HEK293 (cell line): ENCODE results near the gene PLCL2.

Source experiments
- CTCF ChIA-PET: fragments of 350-600 bp; formaldehyde crosslinking; extraction: SDS; loops from one replicate; lab custom pipeline; 2021; ENCODE audit warnings: antibody characterized with exemption; lab: Yijun Ruan, JAX
- POLR2A ChIA-PET: fragments of 300-600 bp; formaldehyde crosslinking; extraction: SDS; loops from one replicate; lab custom pipeline; 2020; ENCODE audit warnings: antibody characterized with exemption, inconsistent platforms; lab: Yijun Ruan, JAX
- H3K27ac ChIP-seq: fragments of 200-500 bp; sonication (Bioruptor generic); 2 replicates; pipeline ENCODE4 v1.5.1; 2014; ENCODE audit warnings: low read depth, low read length, control low read depth, inconsistent platforms; ENCODE audit errors: extremely low read depth
- H3K36me3 ChIP-seq, 2 experiments: fragments of 200-500 bp in 1 of 2; sonication (Bioruptor generic) in 1 of 2; 1 replicate in 1 of 2; 2 replicates in 1 of 2; pipeline ENCODE4 v1.5.1; 2014 to 2017; ENCODE audit warnings: inconsistent platforms in 2 of 2, low read length in 2 of 2; ENCODE audit not compliant: control insufficient read depth in 2 of 2, insufficient read depth in 1 of 2
- H3K4me1 ChIP-seq: fragments of 200-500 bp; sonication (Bioruptor generic); 2 replicates; pipeline ENCODE4 v1.5.1; 2014; ENCODE audit warnings: mild to moderate bottlenecking, low read length, inconsistent platforms; ENCODE audit not compliant: control insufficient read depth, insufficient read depth
- H3K4me3 ChIP-seq: 2 replicates; pipeline ENCODE4 v1.5.1; 2011; ENCODE audit warnings: low read depth, mild to moderate bottlenecking, control low read depth, low read length, moderate library complexity
- H3K9me3 ChIP-seq: fragments of 200-500 bp; sonication (Bioruptor generic); 2 replicates; pipeline ENCODE4 v1.5.1; 2014; ENCODE audit warnings: low read depth, low read length, inconsistent platforms; ENCODE audit not compliant: control insufficient read depth, insufficient read depth
- ELK4 ChIP-seq: IDR thresholded peaks from 2 replicates; pipeline ENCODE4 v1.6.1; 2011; ENCODE audit warnings: mild to moderate bottlenecking, low read depth, low read length, borderline replicate concordance
- GLI4 ChIP-seq: fragments of 450-650 bp; formaldehyde crosslinking; IDR thresholded peaks from 2 replicates; pipeline ENCODE4 v1.5.1; 2016; ENCODE audit warnings: missing biosample characterization, missing genetic modification characterization
- GLIS1 ChIP-seq: fragments of 450-650 bp; formaldehyde crosslinking; IDR thresholded peaks from 2 replicates; pipeline ENCODE4 v1.5.1; 2016; ENCODE audit warnings: missing biosample characterization, missing genetic modification characterization
- GLIS2 ChIP-seq: fragments of 450-650 bp; formaldehyde crosslinking; IDR thresholded peaks from 2 replicates; pipeline ENCODE4 v1.5.1; 2016; ENCODE audit warnings: missing biosample characterization, missing genetic modification characterization
- KLF10 ChIP-seq: fragments of 450-650 bp; IDR thresholded peaks from 2 replicates; pipeline ENCODE4 v1.5.1; 2018; ENCODE audit warnings: missing biosample characterization, mild to moderate bottlenecking, missing genetic modification characterization
- SP7 ChIP-seq: fragments of 450-650 bp; formaldehyde crosslinking; IDR thresholded peaks from 2 replicates; pipeline ENCODE4 v1.5.1; 2016; ENCODE audit warnings: missing biosample characterization, missing genetic modification characterization
- TRIM28 ChIP-seq: IDR thresholded peaks from 2 replicates; pipeline ENCODE4 v1.6.1; 2011; ENCODE audit warnings: low read length, control low read depth, borderline replicate concordance
- TSHZ1 ChIP-seq: fragments of 450-650 bp; formaldehyde crosslinking; IDR thresholded peaks from 2 replicates; pipeline ENCODE4 v1.5.1; 2016; ENCODE audit warnings: missing biosample characterization, missing genetic modification characterization, borderline replicate concordance
- YY2 ChIP-seq: fragments of 450-650 bp; formaldehyde crosslinking; IDR thresholded peaks from 2 replicates; pipeline ENCODE4 v1.5.1; 2016; ENCODE audit warnings: missing biosample characterization, missing genetic modification characterization
- ZFP37 ChIP-seq: fragments of 450-650 bp; formaldehyde crosslinking; IDR thresholded peaks from 2 replicates; pipeline ENCODE4 v1.5.1; 2016; ENCODE audit warnings: missing biosample characterization, missing genetic modification characterization
- ZNF132 ChIP-seq: fragments of 450-650 bp; formaldehyde crosslinking; IDR thresholded peaks from 2 replicates; pipeline ENCODE4 v1.5.1; 2017; ENCODE audit warnings: missing biosample characterization, missing genetic modification characterization, borderline replicate concordance
- ZNF138 ChIP-seq: fragments of 450-650 bp; formaldehyde crosslinking; IDR thresholded peaks from 2 replicates; pipeline ENCODE4 v1.5.1; 2016; ENCODE audit warnings: missing biosample characterization, missing genetic modification characterization, borderline replicate concordance
- ZNF214 ChIP-seq: fragments of 450-650 bp; formaldehyde crosslinking; IDR thresholded peaks from 2 replicates; pipeline ENCODE4 v1.5.1; 2017; ENCODE audit warnings: missing biosample characterization, mild to moderate bottlenecking, missing genetic modification characterization, borderline replicate concordance
- ZNF223 ChIP-seq: fragments of 450-650 bp; formaldehyde crosslinking; IDR thresholded peaks from 2 replicates; pipeline ENCODE4 v1.5.1; 2016; ENCODE audit warnings: missing biosample characterization, missing genetic modification characterization
- ZNF362 ChIP-seq: fragments of 450-650 bp; formaldehyde crosslinking; IDR thresholded peaks from 2 replicates; pipeline ENCODE4 v1.5.1; 2016; ENCODE audit warnings: missing biosample characterization, missing genetic modification characterization
- ZNF501 ChIP-seq: fragments of 450-650 bp; formaldehyde crosslinking; IDR thresholded peaks from 2 replicates; pipeline ENCODE4 v1.5.1; 2016; ENCODE audit warnings: missing biosample characterization, missing genetic modification characterization
- ZNF521 ChIP-seq: fragments of 450-650 bp; formaldehyde crosslinking; IDR thresholded peaks from 2 replicates; pipeline ENCODE4 v1.5.1; 2017; ENCODE audit warnings: missing biosample characterization, mild to moderate bottlenecking, missing genetic modification characterization
- ZNF623 ChIP-seq: fragments of 450-650 bp; formaldehyde crosslinking; IDR thresholded peaks from 2 replicates; pipeline ENCODE4 v1.5.1; 2016; ENCODE audit warnings: missing biosample characterization, missing genetic modification characterization
- ZNF658 ChIP-seq: fragments of 450-650 bp; formaldehyde crosslinking; IDR thresholded peaks from 2 replicates; pipeline ENCODE4; 2016; ENCODE audit warnings: missing biosample characterization, missing genetic modification characterization
- ZNF664 ChIP-seq: fragments of 450-650 bp; formaldehyde crosslinking; IDR thresholded peaks from 2 replicates; pipeline ENCODE4 v1.5.1; 2016; ENCODE audit warnings: missing biosample characterization, missing genetic modification characterization
- ZNF704 ChIP-seq: fragments of 450-650 bp; formaldehyde crosslinking; IDR thresholded peaks from 2 replicates; pipeline ENCODE4 v1.5.1; 2016; ENCODE audit warnings: missing biosample characterization, missing genetic modification characterization
- ZNF768 ChIP-seq: fragments of 450-650 bp; formaldehyde crosslinking; IDR thresholded peaks from 2 replicates; pipeline ENCODE4 v1.5.1; 2018; ENCODE audit warnings: missing biosample characterization, mild to moderate bottlenecking, missing genetic modification characterization
- TF ChIP-seq, protein P1 (sequence below): fragments of 450-650 bp; formaldehyde crosslinking; IDR thresholded peaks from 2 replicates; pipeline ENCODE4 v1.5.1; 2017; ENCODE audit warnings: missing biosample characterization, missing genetic modification characterization

PLCL2 gene

GRCh38 chr3:16877505-16877904 is 7.2 kb upstream of the PLCL2 start (continued):
- TF ChIP-seq ZNF768 (tag by site-specific recombination) (no peak), ZNF362 (tag by site-specific recombination) (no peak), GLIS1 (tag by site-specific recombination) (no peak), ZNF704 (tag by site-specific recombination) (no peak), SP7 (tag by site-specific recombination) (no peak), YY2 (tag by site-specific recombination) (no peak), GLI4 (tag by site-specific recombination) (no peak), ZNF132 (tag by site-specific recombination) (no peak), ZNF223 (tag by site-specific recombination) (no peak), ZFP37 (no peak)

GRCh38 chr3:16877911-16878310 is 6.8 kb upstream of the PLCL2 start:
- no peak overlapping the region for H3K27ac ChIP-seq
- no peaks in the 10 kb centered on the region for H3K4me1 ChIP-seq
- no peaks in the 10 kb centered on the region for H3K36me3 ChIP-seq
- no peak overlapping the region for H3K4me3 ChIP-seq
- CTCF ChIA-PET = no interaction called here
- TF ChIP-seq ZNF664 (tag by site-specific recombination) = no peak
- no peak for TF ChIP-seq TRIM28
- TF ChIP-seq, protein P1, sequence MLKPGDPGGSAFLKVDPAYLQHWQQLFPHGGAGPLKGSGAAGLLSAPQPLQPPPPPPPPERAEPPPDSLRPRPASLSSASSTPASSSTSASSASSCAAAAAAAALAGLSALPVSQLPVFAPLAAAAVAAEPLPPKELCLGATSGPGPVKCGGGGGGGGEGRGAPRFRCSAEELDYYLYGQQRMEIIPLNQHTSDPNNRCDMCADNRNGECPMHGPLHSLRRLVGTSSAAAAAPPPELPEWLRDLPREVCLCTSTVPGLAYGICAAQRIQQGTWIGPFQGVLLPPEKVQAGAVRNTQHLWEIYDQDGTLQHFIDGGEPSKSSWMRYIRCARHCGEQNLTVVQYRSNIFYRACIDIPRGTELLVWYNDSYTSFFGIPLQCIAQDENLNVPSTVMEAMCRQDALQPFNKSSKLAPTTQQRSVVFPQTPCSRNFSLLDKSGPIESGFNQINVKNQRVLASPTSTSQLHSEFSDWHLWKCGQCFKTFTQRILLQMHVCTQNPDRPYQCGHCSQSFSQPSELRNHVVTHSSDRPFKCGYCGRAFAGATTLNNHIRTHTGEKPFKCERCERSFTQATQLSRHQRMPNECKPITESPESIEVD (tag by site-specific recombination) = no peak
- no peak for TF ChIP-seq ZNF704 (tag by site-specific recombination)
- TF ChIP-seq GLIS2 (tag by site-specific recombination) = no peak
- POLR2A ChIA-PET = no interaction called here
- H3K9me3 ChIP-seq = no peaks in the 10 kb centered on the region

GRCh38 chr3:16881896-16882630 is 2.7 kb upstream of the PLCL2 start:
- ChIA-PET POLR2A (no interaction called here), CTCF (interaction anchor here (1.1 to 1.5 kb wide), 2 partner anchors 11 to 18 kb away, joined by 4 to 6 read pairs; no protein-coding TSS in a partner anchor)
- H3K4me3 ChIP-seq = no peak overlapping the region
- no peaks in the 10 kb centered on the region for H3K9me3 ChIP-seq
- no peak overlapping the region for H3K27ac ChIP-seq
- H3K36me3 ChIP-seq = no peaks in the 10 kb centered on the region
- H3K4me1 ChIP-seq = peaks cover 3% of the 10 kb centered on the region; the same call in 1 of the 2 replicates
- TF ChIP-seq ZNF623 (tag by site-specific recombination) (no peak), ZNF223 (tag by site-specific recombination) (no peak), ZNF138 (tag by site-specific recombination) (no peak), ZNF501 (tag by site-specific recombination) (no peak), ELK4 (no peak), TSHZ1 (tag by site-specific recombination) (no peak), KLF10 (tag by site-specific recombination) (no peak), ZNF214 (no peak), ZNF521 (no peak), ZNF658 (tag by site-specific recombination) (no peak)
